Measurements from ENCODE around the gene KCNQ1.

KCNQ1 gene

GRCh38 chr11:2461253-2461955, 16.6 kb downstream of the KCNQ1 start:
- DNase-seq (ENCODE audit: low read depth) = no peak

GRCh38 chr11:2461956-2462542, 17.2 kb downstream of the KCNQ1 start:
- no peak for DNase-seq (ENCODE audit: low read depth)

- no peak for DNase-seq (ENCODE audit: low read depth)
These were observed 17.8 kb downstream of the KCNQ1 start for GRCh38 chr11:2462543-2462985.

- DNase-seq (ENCODE audit: low read depth) = no peak
These were observed 18.4 kb downstream of the KCNQ1 start for GRCh38 chr11:2462986-2463765.

GRCh38 chr11:2463766-2464277, 19.0 kb downstream of the KCNQ1 start:
- no peak for DNase-seq (ENCODE audit: low read depth)

- no peak for DNase-seq (ENCODE audit: low read depth)
These were observed 19.8 kb downstream of the KCNQ1 start for GRCh38 chr11:2464451-2465165.

GRCh38 chr11:2465202-2466068, 20.6 kb downstream of the KCNQ1 start:
- DNase-seq (ENCODE audit: low read depth) = no peak

GRCh38 chr11:2466069-2466801, 21.4 kb downstream of the KCNQ1 start:
- DNase-seq (ENCODE audit: low read depth) = no peak

- no peak for DNase-seq (ENCODE audit: low read depth)
These were observed 22.3 kb downstream of the KCNQ1 start for GRCh38 chr11:2466869-2467694.

GRCh38 chr11:2467695-2468055, 22.9 kb downstream of the KCNQ1 start:
- no peak for DNase-seq (ENCODE audit: low read depth)

- DNase-seq (ENCODE audit: low read depth) = no peak
These were observed 23.8 kb downstream of the KCNQ1 start for GRCh38 chr11:2468363-2469235.

- DNase-seq (ENCODE audit: low read depth) = no peak
These were observed 25.7 kb downstream of the KCNQ1 start for GRCh38 chr11:2470495-2470894.

- DNase-seq (ENCODE audit: low read depth) = no peak
These were observed 26.4 kb downstream of the KCNQ1 start for GRCh38 chr11:2471048-2471803.

GRCh38 chr11:2471804-2472096, 26.9 kb downstream of the KCNQ1 start:
- no peak for DNase-seq (ENCODE audit: low read depth)

- no peak for DNase-seq (ENCODE audit: low read depth)
These were observed 27.8 kb downstream of the KCNQ1 start for GRCh38 chr11:2472428-2473186.

GRCh38 chr11:2473361-2474058, 28.7 kb downstream of the KCNQ1 start:
- DNase-seq (ENCODE audit: low read depth) = no peak
